IPS-11a (cell line): Measurements from ENCODE around the gene MGMT.

Source experiments
- H3K4me3 ChIP-seq: one replicate; pipeline ENCODE4 v1.5.1; 2013; ENCODE audit warnings: low read depth, low read length, control low read depth

Gene MGMT

GRCh38 chr10:129615921-129616525 lies 149.0 kb downstream of the MGMT start:
- H3K4me3 ChIP-seq = no peak overlapping the region

- no peak overlapping the region for H3K4me3 ChIP-seq
Observed at GRCh38 chr10:129617768-129618167, 150.7 kb downstream of the MGMT start.

GRCh38 chr10:129621062-129621461 lies 154.0 kb downstream of the MGMT start:
- H3K4me3 ChIP-seq = no peak overlapping the region

GRCh38 chr10:129621693-129622092 lies 154.7 kb downstream of the MGMT start:
- H3K4me3 ChIP-seq = no peak overlapping the region

- no peak overlapping the region for H3K4me3 ChIP-seq
Observed at GRCh38 chr10:129622291-129622690, 155.2 kb downstream of the MGMT start.

- no peak overlapping the region for H3K4me3 ChIP-seq
Observed at GRCh38 chr10:129622736-129623135, 155.7 kb downstream of the MGMT start.

GRCh38 chr10:129624526-129624925 lies 157.5 kb downstream of the MGMT start:
- H3K4me3 ChIP-seq = no peak overlapping the region

- no peak overlapping the region for H3K4me3 ChIP-seq
Observed at GRCh38 chr10:129626309-129626708, 159.3 kb downstream of the MGMT start.

- H3K4me3 ChIP-seq = no peak overlapping the region
Observed at GRCh38 chr10:129626796-129627435, 159.9 kb downstream of the MGMT start.

- H3K4me3 ChIP-seq = no peak overlapping the region
Observed at GRCh38 chr10:129627442-129627841, 160.4 kb downstream of the MGMT start.

GRCh38 chr10:129628823-129629222 lies 161.8 kb downstream of the MGMT start:
- no peak overlapping the region for H3K4me3 ChIP-seq

GRCh38 chr10:129629911-129630310 lies 162.9 kb downstream of the MGMT start:
- H3K4me3 ChIP-seq = no peak overlapping the region

- H3K4me3 ChIP-seq = no peak overlapping the region
Observed at GRCh38 chr10:129631006-129631405, 164.0 kb downstream of the MGMT start.

- no peak overlapping the region for H3K4me3 ChIP-seq
Observed at GRCh38 chr10:129631870-129632623, 165.0 kb downstream of the MGMT start.

GRCh38 chr10:129637010-129637409 lies 170.0 kb downstream of the MGMT start:
- no peak overlapping the region for H3K4me3 ChIP-seq

GRCh38 chr10:129637846-129638245 lies 170.8 kb downstream of the MGMT start:
- H3K4me3 ChIP-seq = no peak overlapping the region

GRCh38 chr10:129641351-129641750 lies 174.3 kb downstream of the MGMT start:
- no peak overlapping the region for H3K4me3 ChIP-seq

GRCh38 chr10:129641982-129642381 lies 174.9 kb downstream of the MGMT start:
- H3K4me3 ChIP-seq = no peak overlapping the region

GRCh38 chr10:129642427-129642826 lies 175.4 kb downstream of the MGMT start:
- H3K4me3 ChIP-seq = no peak overlapping the region

GRCh38 chr10:129643266-129643665 lies 176.2 kb downstream of the MGMT start:
- H3K4me3 ChIP-seq = no peak overlapping the region

GRCh38 chr10:129645487-129645886 lies 178.4 kb downstream of the MGMT start:
- no peak overlapping the region for H3K4me3 ChIP-seq

- H3K4me3 ChIP-seq = no peak overlapping the region
Observed at GRCh38 chr10:129646973-129647372, 179.9 kb downstream of the MGMT start.
